Adrenal gland (tissue), 12 donors: Measurements from ENCODE around the gene CD86. TPM values are rescaled to one million over a fixed set of nuclear protein-coding genes. Genes with fewer than 3 reads are reported as not detected.

Experiments used
- DNase-seq, 7 donors: peaks; one replicate each; pipeline ENCODE4 v3.0.0-alpha.2; 2019 to 2020
- H3K27ac ChIP-seq, 5 donors: fragments of 200-600 bp; sonication (generic) in 4 of 5; 1 replicate in 3 of 5; 2 replicates in 2 of 5; pipeline versions ENCODE4 v1.5.1 to v1.8.0; 2016 to 2020; ENCODE audit warnings: mild to moderate bottlenecking in 1 of 5
- H3K27me3 ChIP-seq: fragments of 200-600 bp; 2 replicates; pipeline ENCODE4 v1.8.0; 2021
- H3K36me3 ChIP-seq, 2 donors: fragments of 200-600 bp; replicated peaks in 1 of 2; 1 replicate in 1 of 2; 2 replicates in 1 of 2; pipeline versions ENCODE4 v1.5.1 to v1.8.0; 2018 to 2022
- H3K4me1 ChIP-seq, 2 donors: fragments of 200-600 bp; replicated peaks in 1 of 2; 1 replicate in 1 of 2; 2 replicates in 1 of 2; pipeline versions ENCODE4 v1.5.1 to v1.8.0; 2018 to 2021
- H3K4me3 ChIP-seq, 4 donors: fragments of 200-600 bp; sonication (generic) in 3 of 4; one replicate each; pipeline ENCODE4 v1.5.1; 2016 to 2018
- H3K9me3 ChIP-seq, 3 donors: fragments of 200-600 bp; sonication (generic) in 1 of 3; replicated peaks in 1 of 3; 1 replicate in 2 of 3; 2 replicates in 1 of 3; pipeline versions ENCODE4 v1.5.1 to v1.8.0; 2016 to 2021
- POLR2A ChIP-seq, 2 donors: fragments of 450-650 bp; IDR thresholded peaks; one replicate each; pipeline ENCODE4 v1.6.1; 2017; ENCODE audit warnings: antibody characterized with exemption in 2 of 2, mild to moderate bottlenecking in 2 of 2, moderate library complexity in 1 of 2
- WGBS, 4 donors: extraction: QIAGEN DNeasy Blood & Tissue Kit in 2 of 4; methylation state at CpG; one replicate each; pipeline versions ENCODE4 v1.1.5 to v1.1.7; 2013 to 2017; 5-methylcytosine and 5-hydroxymethylcytosine counted together
- intact Hi-C, 2 donors: fragments of 100-400 bp; cut with DNase I; formaldehyde crosslinking; loops; one replicate each; pipeline versions ENCODE4 v1.14.1 to v1.15.0; 2022 to 2023
- polyA plus RNA-seq, 3 donors: library from polyadenylated mRNA; stranded (reverse); fragments of 200-250 nt in 2 of 3; fragments of 350-450 nt in 1 of 3; fragmentation: Illumina TruSeq in 1 of 3; extraction: RNeasy Lipid Tissue Mini Kit (QIAGEN cat#74804) in 1 of 3; gene quantifications; one replicate each; pipeline ENCODE4 v1.2.3, GENCODE V29; 2013 to 2014
- total RNA-seq, 9 donors: library from RNA; depleted of rRNA in 4 of 9; stranded (reverse); fragments of >200 nt in 4 of 9; fragments of 120-200 nt in 1 of 9; fragmentation: NEBNext Ultra II Directional in 1 of 9; extraction: Animal tissue kit (Norgen Biotek cat#: 25700) in 1 of 9; gene quantifications; one replicate each; pipeline versions ENCODE4 v1.1.0 to v1.2.4, GENCODE V29; 2013 to 2023
- TF ChIP-seq, protein P1 (sequence below), 6 experiments: fragments of 450-650 bp in 4 of 6; fragments of 200-600 bp in 2 of 6; sonication (generic) in 1 of 6; IDR thresholded peaks; 1 replicate in 5 of 6; 2 replicates in 1 of 6; pipeline versions ENCODE4 v1.5.1 to v1.8.0; 2016 to 2021; ENCODE audit warnings: antibody characterized with exemption in 6 of 6, mild to moderate bottlenecking in 2 of 6, moderate library complexity in 1 of 6
- donor health status: healthy with polysubstance abuse.
- donor health status: Bipolar disorder and iron deficiency.
- donor health status: DM: yes; HTN: yes; CAD: no.
- donor health status: DM: no; HTN: no; CAD: no.
- donor health status: DM: no; HTN: no; CAD: no.
- donor health status: DM: yes; HTN: yes; CAD: no.

The CD86 gene
- total and polyA plus RNA-seq, 12 donors, result 2.1 to 23.3 (median 8.9) TPM

DNA sequence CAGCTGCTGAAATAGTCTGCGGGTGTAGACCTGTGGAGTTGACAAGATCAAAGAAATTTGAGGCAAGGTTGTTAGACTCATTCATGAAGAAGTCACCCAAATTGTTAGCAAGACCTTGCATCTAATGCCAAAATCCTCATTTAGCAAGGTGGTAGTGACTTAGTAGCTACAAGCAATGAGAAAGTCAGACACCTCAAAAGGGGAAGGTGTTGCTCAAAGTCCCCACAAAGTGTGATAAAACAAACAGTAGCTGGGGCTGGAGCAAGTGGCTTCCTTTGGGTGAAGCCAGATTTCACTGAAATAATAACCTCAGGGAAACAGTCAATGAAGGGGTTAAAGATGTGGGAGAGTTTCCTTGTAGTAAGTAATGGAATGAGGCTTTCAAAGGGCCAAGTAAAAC lies 44.9 kb downstream of the CD86 start:
- Histone ChIP-seq H3K4me1 (no peaks in the 10 kb centered on the region), H3K4me3 (no peak overlapping the region), H3K36me3 (no peaks in the 10 kb centered on the region), H3K9me3 (no peaks in the 10 kb centered on the region), H3K27me3 (no peaks in the 10 kb centered on the region), H3K27ac (no peak overlapping the region)
- DNase-seq, result no peak
- TF ChIP-seq, protein P1, sequence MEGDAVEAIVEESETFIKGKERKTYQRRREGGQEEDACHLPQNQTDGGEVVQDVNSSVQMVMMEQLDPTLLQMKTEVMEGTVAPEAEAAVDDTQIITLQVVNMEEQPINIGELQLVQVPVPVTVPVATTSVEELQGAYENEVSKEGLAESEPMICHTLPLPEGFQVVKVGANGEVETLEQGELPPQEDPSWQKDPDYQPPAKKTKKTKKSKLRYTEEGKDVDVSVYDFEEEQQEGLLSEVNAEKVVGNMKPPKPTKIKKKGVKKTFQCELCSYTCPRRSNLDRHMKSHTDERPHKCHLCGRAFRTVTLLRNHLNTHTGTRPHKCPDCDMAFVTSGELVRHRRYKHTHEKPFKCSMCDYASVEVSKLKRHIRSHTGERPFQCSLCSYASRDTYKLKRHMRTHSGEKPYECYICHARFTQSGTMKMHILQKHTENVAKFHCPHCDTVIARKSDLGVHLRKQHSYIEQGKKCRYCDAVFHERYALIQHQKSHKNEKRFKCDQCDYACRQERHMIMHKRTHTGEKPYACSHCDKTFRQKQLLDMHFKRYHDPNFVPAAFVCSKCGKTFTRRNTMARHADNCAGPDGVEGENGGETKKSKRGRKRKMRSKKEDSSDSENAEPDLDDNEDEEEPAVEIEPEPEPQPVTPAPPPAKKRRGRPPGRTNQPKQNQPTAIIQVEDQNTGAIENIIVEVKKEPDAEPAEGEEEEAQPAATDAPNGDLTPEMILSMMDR (IDR thresholded peaks at IDR 0.05), result no peak
- TF ChIP-seq POLR2A (IDR thresholded peaks at IDR 0.05), result no peak
- intact Hi-C loops, result loop anchor here (5.0 to 10.0 kb wide), 2 partner anchors 162 to 165 kb away; no protein-coding TSS in a partner anchor
- WGBS, 4 donors, result 58 to 74% (median 67%) methylated on average over 1 of the region's 1 CpG

DNA sequence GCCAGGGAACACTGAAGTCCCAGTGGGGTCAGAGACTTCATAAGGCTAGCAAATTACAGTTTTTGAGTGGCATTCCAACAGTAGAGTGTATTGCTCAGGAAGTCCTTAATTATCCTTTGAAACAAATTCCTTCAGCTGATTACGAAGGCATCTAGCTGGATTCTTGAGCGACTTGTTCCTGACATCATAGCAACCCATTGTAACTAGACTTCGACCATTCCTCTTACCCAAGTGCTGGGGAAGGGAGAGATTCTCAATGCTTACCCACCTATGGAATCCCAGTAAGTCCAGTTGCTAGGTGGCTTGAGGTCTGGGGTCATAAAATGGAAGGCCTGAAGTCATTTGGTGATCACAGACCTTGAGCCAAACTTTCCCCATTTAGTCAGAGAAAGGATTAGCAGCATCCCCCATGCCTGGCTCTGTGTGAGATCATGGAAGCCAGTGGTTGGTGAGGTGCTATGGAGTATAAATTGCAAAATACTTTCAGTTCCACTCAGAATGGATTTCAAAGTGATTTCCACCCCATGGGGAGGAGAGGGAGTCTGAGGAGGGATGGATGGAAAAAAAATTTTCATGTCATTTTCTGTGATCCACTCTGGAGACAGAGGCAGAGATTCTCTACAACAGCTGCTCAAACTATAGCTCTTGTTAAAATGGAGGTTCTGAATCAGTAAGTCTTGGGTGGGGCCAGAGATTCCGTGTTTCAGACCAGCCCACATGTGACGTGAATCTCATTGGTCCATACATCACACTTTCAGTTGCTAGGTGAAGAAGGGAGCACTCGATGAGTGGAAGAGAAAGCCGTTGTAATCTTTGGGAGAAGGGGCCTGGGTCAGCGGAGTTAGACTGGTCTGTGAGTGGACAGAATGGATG lies 45.7 kb downstream of the CD86 start:
- H3K4me1 ChIP-seq, result no peaks in the 10 kb centered on the region
- intact Hi-C loops, result loop anchor here (5.0 to 10.0 kb wide), 2 partner anchors 161 to 164 kb away; no protein-coding TSS in a partner anchor
- no peak for DNase-seq
- 45 to 56% (median 48%) methylated on average over 8 of the region's 8 CpGs for WGBS, 4 donors
- H3K27me3 ChIP-seq, result no peaks in the 10 kb centered on the region
- no peak overlapping the region for H3K4me3 ChIP-seq
- TF ChIP-seq, protein P1 (IDR thresholded peaks at IDR 0.05), result no peak
- no peak for TF ChIP-seq POLR2A (IDR thresholded peaks at IDR 0.05)
- H3K36me3 ChIP-seq, result no peaks in the 10 kb centered on the region
- H3K27ac ChIP-seq, result no peak overlapping the region
- no peaks in the 10 kb centered on the region for H3K9me3 ChIP-seq

DNA sequence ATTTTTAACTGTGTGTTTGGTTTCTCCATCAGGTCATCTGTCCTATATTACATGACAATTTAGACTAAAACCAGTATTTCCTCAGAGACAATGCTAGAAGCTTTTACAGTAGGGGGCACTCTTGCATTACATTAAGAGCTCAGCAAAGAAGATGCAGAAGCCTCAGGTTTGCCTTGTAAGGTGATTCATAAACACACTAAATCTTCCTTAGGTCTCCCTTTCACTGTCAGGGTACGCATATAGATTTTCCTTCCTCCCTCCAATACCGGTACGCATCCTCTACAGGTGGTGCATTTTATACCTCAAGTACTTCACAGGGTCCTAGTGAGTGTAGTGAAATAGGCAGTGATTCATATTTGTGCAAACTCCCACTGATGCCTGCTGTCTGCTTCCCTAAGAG lies 46.5 kb downstream of the CD86 start:
- Histone ChIP-seq H3K36me3 (no peaks in the 10 kb centered on the region), H3K9me3 (no peaks in the 10 kb centered on the region), H3K27ac (no peak overlapping the region), H3K4me3 (no peak overlapping the region), H3K4me1 (no peaks in the 10 kb centered on the region), H3K27me3 (no peaks in the 10 kb centered on the region)
- WGBS, 4 donors, result 34 to 57% (median 40%) methylated on average over 3 of the region's 3 CpGs
- TF ChIP-seq, protein P1 (IDR thresholded peaks at IDR 0.05), result peak; percentile 33 to 69 (median 62)
- TF ChIP-seq POLR2A (IDR thresholded peaks at IDR 0.05), result no peak
- intact Hi-C loops, result loop anchor here (5.0 to 10.0 kb wide), 2 partner anchors 161 to 163 kb away; no protein-coding TSS in a partner anchor
- peak in 2 of 7 donors; percentile 18 to 19 for DNase-seq

DNA sequence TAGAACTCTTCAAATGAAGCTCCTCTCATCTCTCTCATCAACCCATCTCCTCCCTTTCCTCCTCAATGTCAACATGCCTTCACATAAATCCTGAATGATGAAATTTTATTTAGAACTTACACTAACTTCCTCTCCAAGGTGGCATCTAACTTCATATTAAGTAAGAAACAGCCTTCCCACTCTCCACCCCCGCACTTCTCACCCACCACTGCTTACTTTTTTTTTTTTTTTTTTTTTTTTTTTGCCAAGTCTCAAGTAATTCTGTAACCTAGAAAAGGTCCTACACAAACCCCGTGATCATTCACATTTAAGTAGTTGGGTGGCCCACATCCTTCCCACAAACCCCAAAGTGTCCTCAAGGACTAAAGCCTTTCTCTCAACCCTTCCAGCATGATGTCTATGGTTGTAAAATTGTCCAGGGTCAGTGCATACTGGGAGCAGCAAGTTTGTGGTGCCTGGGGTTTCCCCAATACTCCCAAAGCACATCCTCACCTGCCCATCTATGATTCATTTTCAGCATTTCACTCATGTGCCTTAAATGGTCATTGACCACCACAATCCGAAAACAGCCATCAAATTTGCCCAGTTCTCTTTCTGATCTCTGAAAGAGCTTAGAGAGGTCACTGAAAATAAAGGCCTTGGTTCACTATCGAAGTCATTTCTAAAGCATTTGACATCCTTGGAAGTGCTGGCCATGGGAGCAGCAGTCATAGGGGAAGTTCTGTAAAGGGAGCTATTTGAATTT lies 47.2 kb downstream of the CD86 start:
- Histone ChIP-seq H3K27ac (no peak overlapping the region), H3K27me3 (no peaks in the 10 kb centered on the region), H3K4me3 (no peak overlapping the region), H3K4me1 (no peaks in the 10 kb centered on the region), H3K36me3 (no peaks in the 10 kb centered on the region), H3K9me3 (no peaks in the 10 kb centered on the region)
- no peak for DNase-seq
- 62 to 77% (median 70%) methylated on average over 4 of the region's 4 CpGs for WGBS, 4 donors
- TF ChIP-seq POLR2A (IDR thresholded peaks at IDR 0.05), result no peak
- TF ChIP-seq, protein P1 (IDR thresholded peaks at IDR 0.05), result no peak
- intact Hi-C loops, result loop anchor here (5.0 to 10.0 kb wide), 2 partner anchors 160 to 162 kb away; no protein-coding TSS in a partner anchor
